HPDE6-E6E7 (cell line): ENCODE results near the gene DNAJC27.

ENCODE experiments used
- DNase-seq: peaks from one replicate; pipeline ENCODE4 v3.0.0; 2011; ENCODE audit warnings: missing footprints; ENCODE audit errors: extremely low spot score

Gene DNAJC27

GRCh38 chr2:24926220-24926601 lies 45.5 kb downstream of the DNAJC27 start:
- DNase-seq: no peak

DNA sequence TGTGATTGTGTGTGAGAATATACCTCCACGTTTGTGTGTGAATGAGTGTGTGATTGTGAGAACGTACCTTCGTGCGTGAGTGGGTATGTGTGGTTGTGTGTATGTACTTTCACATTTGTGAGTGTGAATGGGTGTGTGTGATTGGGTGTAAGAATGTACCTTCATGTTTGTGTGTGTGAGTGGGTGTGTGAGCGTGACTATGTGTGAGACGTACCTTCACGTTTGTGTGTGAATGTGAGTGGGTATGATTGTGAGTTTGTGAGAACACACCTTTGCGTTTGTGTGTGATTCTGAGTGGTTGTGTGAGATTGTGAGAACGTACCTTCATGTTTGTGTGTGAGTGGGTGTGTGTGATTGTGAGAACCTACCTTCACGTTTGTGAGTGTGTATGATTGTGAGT lies 45.9 kb downstream of the DNAJC27 start:
- no peak for DNase-seq

DNA sequence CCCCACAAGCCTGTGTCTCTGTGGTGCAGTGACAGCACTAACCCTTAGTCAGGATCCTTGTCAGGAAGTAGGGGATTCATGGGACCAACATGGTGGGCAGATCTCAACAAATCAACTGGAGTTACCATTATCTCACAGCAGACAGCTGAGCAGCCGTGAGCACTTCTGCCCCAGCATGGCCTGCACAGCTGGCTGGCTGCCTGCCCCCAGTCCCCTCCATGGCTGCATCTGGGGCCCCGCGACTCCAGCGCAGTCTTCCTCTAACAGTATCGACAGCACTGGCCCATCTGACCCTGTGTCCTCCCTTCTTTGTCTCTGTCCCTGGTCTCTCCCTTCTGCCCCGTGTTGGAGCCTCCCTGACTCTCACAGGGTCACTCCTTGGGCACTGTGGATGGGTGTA lies 47.0 kb downstream of the DNAJC27 start:
- no peak for DNase-seq

- no peak for DNase-seq
Observed at GRCh38 chr2:24924266-24924665, 47.5 kb downstream of the DNAJC27 start.

- no peak for DNase-seq
Observed at GRCh38 chr2:24923106-24923505, 48.6 kb downstream of the DNAJC27 start.

GRCh38 chr2:24922556-24922955 lies 49.2 kb downstream of the DNAJC27 start:
- no peak for DNase-seq

GRCh38 chr2:24920809-24921441 lies 50.8 kb downstream of the DNAJC27 start:
- no peak for DNase-seq

DNA sequence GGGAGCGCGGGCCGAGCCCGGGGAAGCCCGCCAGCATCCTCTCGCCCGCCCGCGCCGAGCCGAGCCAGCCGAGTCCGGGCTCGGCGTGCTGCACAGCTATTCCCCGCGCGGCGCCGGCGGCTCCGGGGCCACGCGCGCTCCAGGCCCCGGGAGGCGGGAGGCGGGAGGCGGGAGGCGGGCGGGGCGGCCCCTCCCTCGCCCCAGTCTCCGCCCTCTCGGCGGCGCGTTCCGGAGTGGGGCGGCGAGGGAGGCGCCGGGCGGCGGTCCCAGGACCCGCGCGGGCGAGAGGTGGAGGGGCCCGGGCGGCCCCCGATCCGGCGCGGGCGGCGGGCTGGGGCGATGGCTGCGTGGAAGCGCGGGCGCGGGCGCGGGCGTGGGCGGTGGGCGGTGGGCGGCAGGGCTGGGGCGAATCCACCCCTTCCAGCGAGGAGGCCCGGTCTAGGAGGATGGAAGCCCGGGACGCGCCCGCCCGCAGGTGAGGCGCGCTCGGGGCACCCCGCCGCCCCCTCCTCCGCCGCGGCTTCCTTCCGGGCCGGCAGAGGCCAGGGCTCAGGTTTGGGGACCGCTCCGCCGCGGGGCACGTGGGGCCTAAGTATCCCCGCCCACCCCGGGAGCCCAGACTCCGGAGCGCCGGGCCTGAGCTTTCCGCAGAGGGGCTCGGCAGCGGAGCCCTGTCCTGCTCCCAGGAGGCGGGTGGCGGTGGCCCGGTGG lies 51.5 kb downstream of the DNAJC27 start, which contains the start of gene ADCY3:
Gene ADCY3 (minus strand): TSS at position 140 of the 711 bp plus-strand sequence. CDS start 1,250 bp downstream, outside the sequence.
- DNase-seq: peak; percentile 46

GRCh38 chr2:24919506-24920097 lies 52.2 kb downstream of the DNAJC27 start:
- no peak for DNase-seq

DNA sequence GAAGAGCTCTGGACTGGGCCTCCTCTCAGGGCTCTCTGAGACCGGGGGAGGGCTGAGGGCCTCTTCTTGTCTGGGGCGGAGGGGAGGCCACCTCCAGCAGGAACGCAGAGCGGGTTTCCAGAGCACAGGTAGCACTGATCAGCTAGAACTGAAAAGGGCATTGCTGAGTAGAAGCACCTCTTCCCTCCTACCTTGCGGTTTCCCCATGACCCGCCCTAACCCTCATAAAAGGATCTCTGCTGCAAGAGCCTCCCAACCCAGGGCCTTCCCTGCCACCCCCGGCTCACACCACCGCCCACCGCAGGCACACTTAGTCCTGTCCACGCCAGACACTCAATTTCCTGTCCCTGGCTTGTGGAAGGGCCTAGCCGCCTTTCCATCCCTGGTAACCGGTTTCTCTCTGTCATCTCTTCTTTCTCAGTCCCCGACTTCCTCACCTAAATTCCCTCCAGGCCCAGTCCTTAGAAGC lies 52.7 kb downstream of the DNAJC27 start:
- DNase-seq: peak; percentile 46

DNA sequence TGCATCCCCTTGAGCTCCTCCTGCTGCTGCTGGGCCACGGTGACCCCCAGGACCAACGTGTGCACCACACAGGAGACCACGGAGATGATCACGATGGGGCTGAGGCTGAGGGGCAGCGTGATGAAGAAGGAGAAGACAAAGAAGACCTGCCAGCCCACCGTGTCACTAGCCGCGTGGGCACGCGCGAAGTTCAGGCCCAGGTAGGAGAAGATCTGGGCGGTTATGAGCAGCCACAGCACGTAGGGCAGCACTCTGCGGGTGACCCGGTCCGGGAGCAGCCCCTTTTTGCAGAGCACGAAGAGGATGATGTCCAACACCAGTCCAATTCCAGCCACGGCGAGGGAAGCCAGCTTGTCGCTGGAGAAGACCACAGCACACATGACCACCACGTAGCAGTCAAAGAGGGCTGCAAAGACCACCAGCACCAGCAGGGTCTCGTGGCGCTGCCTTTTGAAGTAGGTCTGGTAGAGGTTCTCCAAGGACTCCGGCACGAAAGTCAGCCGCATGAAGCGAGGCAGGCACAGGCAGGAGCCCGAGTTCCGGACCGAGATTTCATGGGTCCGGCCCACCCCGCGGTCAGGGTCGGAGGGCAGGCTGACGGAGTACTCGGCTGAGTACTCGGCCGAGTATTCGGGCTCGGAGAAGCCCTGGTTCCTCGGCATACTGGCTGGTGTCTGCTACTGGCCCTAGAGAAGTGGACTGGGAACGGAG lies 53.3 kb downstream of the DNAJC27 start:
- DNase-seq: no peak

DNA sequence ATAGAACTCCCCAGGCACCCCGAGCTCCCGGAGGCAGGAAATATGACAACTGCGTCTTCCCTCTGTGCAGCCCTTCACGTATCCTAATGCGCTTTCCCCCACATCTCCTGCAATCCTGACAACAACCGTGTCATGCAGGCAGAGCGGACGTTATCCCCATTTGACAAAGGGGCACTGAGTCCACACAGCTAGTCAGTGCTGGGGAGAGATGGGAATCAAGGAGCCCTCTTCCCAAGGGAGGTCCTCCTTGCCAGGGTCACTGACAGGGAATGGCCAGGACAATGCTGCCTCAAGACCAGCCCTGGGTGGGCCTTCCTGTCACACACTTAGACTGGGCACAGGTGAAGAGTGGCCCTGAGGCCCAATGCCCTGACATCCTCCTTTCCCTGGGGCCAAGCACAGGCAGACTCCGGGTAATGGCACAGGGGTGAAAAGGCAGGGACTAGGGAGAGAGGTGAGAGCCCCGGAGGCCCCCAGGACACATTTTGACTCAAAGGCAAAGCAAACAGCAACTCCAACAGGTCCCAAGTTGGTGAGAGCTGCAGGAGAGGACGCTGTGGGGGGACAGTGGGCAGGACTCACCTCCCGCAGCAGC lies 53.9 kb downstream of the DNAJC27 start:
- DNase-seq: no peak

DNA sequence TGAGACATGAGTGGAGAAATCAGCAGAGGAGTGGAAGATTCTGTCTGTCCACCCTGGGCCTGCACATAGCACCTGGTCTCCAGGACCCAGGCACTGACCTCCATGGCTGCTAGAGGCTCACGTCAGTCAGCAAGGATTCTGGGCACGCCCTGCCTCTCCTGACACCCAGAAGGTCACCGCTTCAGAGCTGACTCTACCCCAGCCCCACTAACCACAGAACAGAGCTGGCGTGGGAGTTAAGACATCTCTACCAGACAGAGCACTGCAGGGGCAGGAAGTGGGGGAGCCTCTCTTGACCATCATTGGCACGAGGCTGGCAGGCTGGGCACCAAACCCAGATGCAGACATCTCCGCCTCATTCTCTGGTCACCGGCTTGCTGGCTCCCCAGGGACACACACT lies 54.7 kb downstream of the DNAJC27 start:
- DNase-seq: no peak

DNA sequence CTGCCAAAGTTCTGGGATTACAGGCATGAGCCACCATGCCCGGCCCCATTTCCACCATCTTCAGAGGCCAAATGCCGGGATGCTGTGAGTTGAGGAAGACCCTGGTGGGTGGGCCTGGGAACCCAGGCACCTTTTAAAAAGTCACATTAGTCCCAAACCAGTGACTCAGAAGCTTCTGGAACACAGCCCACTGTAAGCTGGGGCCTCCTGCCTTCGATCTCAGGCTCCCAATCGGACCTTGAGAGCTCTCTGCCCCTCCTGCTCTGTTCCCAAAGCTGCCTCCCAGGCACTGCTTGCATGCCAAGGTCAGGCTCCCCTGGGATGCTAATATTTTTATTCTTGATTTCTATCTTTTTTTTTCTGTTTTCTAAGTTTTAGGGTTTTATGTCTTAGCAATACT lies 56.0 kb downstream of the DNAJC27 start:
- no peak for DNase-seq

DNA sequence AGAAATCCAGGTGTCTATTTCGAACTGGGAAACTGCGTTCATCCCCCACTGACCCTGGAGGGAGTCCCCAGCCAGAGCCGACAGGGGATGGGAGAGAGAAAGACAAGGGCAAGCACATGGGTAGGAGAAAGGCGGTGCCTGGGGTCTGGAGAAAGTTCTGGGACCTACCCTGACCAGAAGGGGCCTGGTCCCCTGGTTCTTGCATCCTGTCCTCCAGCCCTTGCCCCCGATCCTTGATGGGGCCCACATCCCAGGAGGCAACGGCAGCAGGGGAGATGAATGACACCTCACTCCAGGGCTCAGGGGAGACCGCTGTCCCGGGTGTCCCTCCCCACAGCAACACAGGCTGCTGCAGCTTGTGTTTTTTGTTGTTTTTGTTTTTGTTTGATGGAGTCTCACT lies 56.6 kb downstream of the DNAJC27 start:
- no peak for DNase-seq

DNA sequence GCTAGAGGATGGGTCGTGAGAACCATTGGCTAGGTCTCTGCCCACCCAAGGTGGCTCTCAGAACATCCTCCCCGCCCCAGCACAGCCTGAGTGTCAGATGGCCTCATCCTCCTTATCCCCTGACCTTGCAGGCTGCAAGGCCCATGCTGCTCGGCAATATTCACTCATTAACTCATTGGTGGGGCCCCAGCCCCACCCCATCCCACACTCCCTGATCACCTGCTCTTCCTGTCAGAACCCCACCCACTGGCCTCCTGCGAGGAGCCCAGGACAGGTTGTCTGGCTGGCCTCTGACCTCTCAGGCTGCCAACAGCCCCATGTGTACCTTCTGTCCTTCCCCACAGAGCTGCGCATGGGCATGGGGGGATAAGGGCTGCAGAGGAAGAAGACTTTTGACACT lies 57.0 kb downstream of the DNAJC27 start:
- no peak for DNase-seq

GRCh38 chr2:24913911-24914310 lies 57.8 kb downstream of the DNAJC27 start:
- no peak for DNase-seq

- DNase-seq: no peak
Observed at GRCh38 chr2:24912986-24913385, 58.8 kb downstream of the DNAJC27 start.

DNA sequence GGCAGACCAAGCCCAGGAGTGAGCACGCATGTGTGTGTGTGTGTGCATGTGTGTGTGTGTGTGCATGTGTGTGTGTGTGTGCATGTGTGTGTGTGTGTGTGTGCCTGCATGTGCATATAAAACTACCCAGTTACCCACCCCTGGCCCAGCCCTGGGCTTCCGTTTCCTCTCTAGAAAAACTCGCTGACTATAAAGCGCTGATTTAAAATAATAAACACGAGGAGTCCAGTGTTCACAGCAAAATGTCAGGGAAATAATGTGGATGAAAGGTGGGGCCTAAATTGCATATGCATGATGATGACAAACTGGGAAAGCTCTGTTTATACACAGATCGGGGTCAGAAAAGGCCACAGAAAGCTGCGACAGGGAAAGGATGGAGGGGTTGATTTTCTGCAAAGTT lies 59.2 kb downstream of the DNAJC27 start:
- no peak for DNase-seq

DNA sequence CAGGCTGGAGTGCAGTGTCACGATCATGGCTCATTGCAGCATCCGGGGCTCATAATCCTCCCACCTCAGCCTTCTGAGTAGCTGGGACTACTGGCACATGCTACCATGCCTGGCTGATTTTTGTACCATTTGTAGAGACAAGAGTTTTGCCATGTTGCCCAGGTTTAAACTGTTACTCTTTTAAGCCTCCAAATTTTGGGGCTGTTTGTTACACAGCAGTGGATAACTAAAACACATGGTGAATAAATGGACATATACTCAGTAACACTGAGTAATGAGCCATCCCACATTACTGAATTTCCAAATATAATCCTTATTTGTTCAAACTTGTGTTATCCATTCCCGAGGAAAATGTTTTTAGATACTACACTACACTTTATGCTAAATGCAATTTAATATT lies 61.5 kb downstream of the DNAJC27 start:
- no peak for DNase-seq

GRCh38 chr2:24909555-24910177 lies 62.1 kb downstream of the DNAJC27 start:
- no peak for DNase-seq
